HepG2 (cell line): ENCODE measurements around the gene KLHDC8B. TPM values are rescaled to one million over a fixed set of nuclear protein-coding genes. Genes with fewer than 3 reads are reported as not detected.
"Not testable (repeated sequence)": the region's sequence is repeated elsewhere in the genome, so short reads cannot be mapped to it uniquely, and the experiment has no call there.

Experiments used
- ATAC-seq: fragments of 200-7000 bp; cut with Tn5 transposase; 3 replicates; pipeline ENCODE4 v1.9.1; 2020; ENCODE audit warnings: mild to moderate bottlenecking, moderate library complexity
- BruUV-seq: library from RNA; stranded (reverse); fragments of 400-500 nt; replicated peaks from 2 replicates; lab custom pipeline; 2021; lab: Mats Ljungman, UMichigan
- CTCF ChIA-PET: fragments of 300-600 bp; formaldehyde crosslinking; extraction: SDS; loops from one replicate; lab custom pipeline; 2021; ENCODE audit warnings: low total read pairs, inconsistent platforms, low intra/inter-chr PET ratio; lab: Yijun Ruan, JAX
- POLR2A ChIA-PET: fragments of 350-600 bp; sonication (Branson Sonifier 250); formaldehyde crosslinking; loops from one replicate; lab custom pipeline; 2020; ENCODE audit warnings: antibody characterized with exemption, inconsistent platforms; lab: Yijun Ruan, JAX
- DNase-seq: peaks from one replicate; pipeline ENCODE4 v3.0.0-alpha.2; 2015; ENCODE audit warnings: low spot score
- FAIRE-seq: peaks from 3 replicates; lab custom pipeline; 2011; peaks lifted over from hg19 to GRCh38; lab: Jason Lieb, UNC
- H2AFZ ChIP-seq: one replicate; pipeline ENCODE4 v1.6.1; 2011; ENCODE audit warnings: low read length, inconsistent platforms
- H3K27ac ChIP-seq: fragments of 300-600 bp; 3 replicates; pipeline ENCODE4 v1.8.0; 2011; ENCODE audit warnings: mixed run types, mild to moderate bottlenecking, mixed read lengths, low read length, inconsistent platforms; ENCODE audit not compliant: insufficient read depth; ENCODE audit errors: extremely low read length
- H3K27me3 ChIP-seq, 2 experiments: fragments of 200-600 bp in 1 of 2; 2 replicates in 1 of 2; 3 replicates in 1 of 2; pipeline versions ENCODE4 v1.6.0 to v1.8.0; 2011; ENCODE audit warnings: low read length in 2 of 2, mild to moderate bottlenecking in 2 of 2, moderate library complexity in 2 of 2, inconsistent platforms in 1 of 2; ENCODE audit not compliant: insufficient read depth in 2 of 2, control insufficient read depth in 1 of 2
- H3K36me3 ChIP-seq, 2 experiments: fragments of 200-600 bp in 1 of 2; replicated peaks in 1 of 2; 2 replicates in 1 of 2; 3 replicates in 1 of 2; pipeline versions ENCODE4 v1.5.1 to v1.8.0; 2011; ENCODE audit warnings: low read length in 2 of 2, inconsistent platforms in 1 of 2; ENCODE audit not compliant: insufficient read depth in 2 of 2, control insufficient read depth in 1 of 2
- H3K4me1 ChIP-seq: 2 replicates; pipeline ENCODE4 v1.5.1; 2012; ENCODE audit warnings: low read length, inconsistent platforms; ENCODE audit not compliant: insufficient read depth
- H3K4me2 ChIP-seq: 2 replicates; pipeline ENCODE4 v1.6.0; 2011; ENCODE audit warnings: low read depth, low read length, inconsistent platforms
- H3K4me3 ChIP-seq, 3 experiments: fragments of 200-600 bp in 1 of 3; sonication (generic), shearing (Covaris generic) in 1 of 3; replicated peaks in 1 of 3; 2 replicates each; pipeline ENCODE4 v1.5.1; 2011 to 2016; ENCODE audit warnings: low read length in 3 of 3, inconsistent platforms in 2 of 3, low read depth in 2 of 3, mild to moderate bottlenecking in 2 of 3, control low read depth in 1 of 3, mixed read lengths in 1 of 3; ENCODE audit not compliant: insufficient read depth in 1 of 3
- H3K79me2 ChIP-seq: one replicate; pipeline ENCODE4 v1.6.1; 2011; ENCODE audit warnings: low read length, inconsistent platforms; ENCODE audit not compliant: insufficient read depth
- H3K9ac ChIP-seq: 2 replicates; pipeline ENCODE4 v1.6.0; 2011; ENCODE audit warnings: mild to moderate bottlenecking, low read depth, low read length, inconsistent platforms; ENCODE audit not compliant: insufficient read depth
- H3K9me3 ChIP-seq: 2 replicates; pipeline ENCODE4 v1.5.1; 2012; ENCODE audit warnings: mild to moderate bottlenecking, low read length
- H4K20me1 ChIP-seq: 2 replicates; pipeline ENCODE4 v1.6.0; 2011; ENCODE audit warnings: inconsistent platforms, mild to moderate bottlenecking, low read length, moderate library complexity; ENCODE audit not compliant: insufficient read depth
- GATAD1 ChIP-seq: IDR thresholded peaks from 2 replicates; pipeline ENCODE4 v1.6.1; 2016; ENCODE audit warnings: missing genetic modification reagents, missing compliant biosample characterization
- GTF2F1 ChIP-seq: fragments of 150-350 bp; IDR thresholded peaks from 2 replicates; pipeline ENCODE4 v1.6.1; 2014; ENCODE audit warnings: low read length
- NCOA5 ChIP-seq: sonication (generic); formaldehyde crosslinking; IDR thresholded peaks from 2 replicates; pipeline ENCODE4 v1.4.0; 2020; ENCODE audit warnings: missing genetic modification reagents
- SCMH1 ChIP-seq: sonication (generic); formaldehyde crosslinking; IDR thresholded peaks from 2 replicates; pipeline ENCODE4 v1.9.0; 2021; ENCODE audit warnings: missing genetic modification reagents, mild to moderate bottlenecking, borderline replicate concordance
- ZNF142 ChIP-seq: sonication (generic); formaldehyde crosslinking; IDR thresholded peaks from 2 replicates; pipeline ENCODE4 v1.4.0; 2020; ENCODE audit warnings: missing genetic modification reagents
- ZNF770 ChIP-seq: sonication (generic); formaldehyde crosslinking; IDR thresholded peaks from 2 replicates; pipeline ENCODE4 v1.5.0; 2020; ENCODE audit warnings: mild to moderate bottlenecking, missing genetic modification reagents
- WGBS: methylation state at CpG from one replicate; pipeline ENCODE4 v1.1.6; 2017; ENCODE audit warnings: low lambda C conversion rate; 5-methylcytosine and 5-hydroxymethylcytosine counted together
- in situ Hi-C: cut with HindIII; loops from 2 replicates; pipeline ENCODE4 v1.10.0; 2017; ENCODE audit warnings: low pct_unique_long_range_greater_than_20kb; ENCODE audit not compliant: extremely low pct_ligation_motif_present
- intact Hi-C: fragments of 100-400 bp; cut with micrococcal nuclease; formaldehyde crosslinking; loops from one replicate; pipeline ENCODE4 v1.10.0; 2022; ENCODE audit not compliant: unreplicated experiment
- polyA plus RNA-seq, 8 experiments: library from polyadenylated mRNA; depleted of rRNA in 3 of 8; stranded (reverse) in 7 of 8; unstranded in 1 of 8; fragments of >200 nt; fragmentation: Illumina TruSeq in 4 of 8; extraction: Trizol in 4 of 8; gene quantifications; 2 replicates each; pipeline versions ENCODE4 v1.2.1 to v1.2.3, GENCODE V29; 2011 to 2016; ENCODE audit warnings: low read depth in 4 of 8, missing spikeins in 1 of 8, mixed read lengths in 1 of 8; ENCODE audit not compliant: insufficient read depth in 1 of 8
- total RNA-seq, 5 experiments: library from RNA; depleted of rRNA; stranded (reverse); fragments of >200 nt; fragmentation: Illumina TruSeq; extraction: Trizol; gene quantifications; 2 replicates each; pipeline ENCODE4 v1.2.3, GENCODE V29; 2016; ENCODE audit warnings: low read depth in 1 of 5

KLHDC8B gene
- total and polyA plus RNA-seq, 2 of the 13 experiments (the other 11 are each of a cell fraction or from before 2014, with no cell fraction given), result 17.2 to 17.8 TPM

GRCh38 chr3:49213998-49214397 is 42.6 kb downstream of the KLHDC8B start:
- FAIRE-seq, result no peak
- POLR2A ChIA-PET, result no interaction called here
- TF ChIP-seq GTF2F1 (no peak), SCMH1 (CRISPR knock-in tag) (no peak), ZNF142 (no peak), GATAD1 (CRISPR knock-in tag) (no peak), NCOA5 (CRISPR knock-in tag) (no peak), ZNF770 (CRISPR knock-in tag) (no peak)
- H3K4me1 ChIP-seq, result peaks cover 14% of the 10 kb centered on the region
- no peak overlapping the region for H3K4me3 ChIP-seq
- no peak for DNase-seq
- H3K36me3 ChIP-seq, result no peaks in the 10 kb centered on the region
- H3K4me2 ChIP-seq, result no peak overlapping the region
- no peak overlapping the region for H3K27ac ChIP-seq
- in situ Hi-C loops, result no loop called here
- 33% methylated on average over 2 of the region's 2 CpGs for WGBS
- CTCF ChIA-PET, result no interaction called here
- peaks cover 0 to 3% of the 10 kb centered on the region in 2 experiments; a peak in 2 of 5 replicates for H3K27me3 ChIP-seq
- no peak for ATAC-seq
- intact Hi-C loops, result no loop called here
- no peak overlapping the region for H3K9ac ChIP-seq
- no peaks in the 10 kb centered on the region for H3K79me2 ChIP-seq
- peaks cover 7% of the 10 kb centered on the region for H3K9me3 ChIP-seq
- no TSS peak for BruUV-seq
- no peak overlapping the region for H2AFZ ChIP-seq
- H4K20me1 ChIP-seq, result no peaks in the 10 kb centered on the region

GRCh38 chr3:49216687-49217086 is 45.3 kb downstream of the KLHDC8B start:
- BruUV-seq, ATAC-seq, H3K36me3 ChIP-seq, H3K4me3 ChIP-seq, H3K9me3 ChIP-seq, DNase-seq, FAIRE-seq, H3K27ac ChIP-seq, H3K4me2 ChIP-seq, H2AFZ ChIP-seq, CTCF ChIA-PET, H3K9ac ChIP-seq, POLR2A ChIA-PET, H3K27me3 ChIP-seq, in situ Hi-C loops, H4K20me1 ChIP-seq, H3K79me2 ChIP-seq, intact Hi-C loops: not testable (repeated sequence)
- WGBS, result 63% methylated on average over 3 of the region's 3 CpGs
- peaks cover 17% of the 10 kb centered on the region for H3K4me1 ChIP-seq
